HG03060 (cell line): ENCODE data around the gene NLRP9.

ENCODE experiments used
- ATAC-seq: cut with Tn5 transposase; IDR thresholded peaks from one replicate; pipeline ENCODE4 v1.9.1; 2021; ENCODE audit warnings: low read depth, moderate number of reproducible peaks; ENCODE audit not compliant: unreplicated experiment

The NLRP9 gene

GRCh38 chr19:55689411-55690108, 48.6 kb downstream of the NLRP9 start:
- no peak for ATAC-seq

DNA sequence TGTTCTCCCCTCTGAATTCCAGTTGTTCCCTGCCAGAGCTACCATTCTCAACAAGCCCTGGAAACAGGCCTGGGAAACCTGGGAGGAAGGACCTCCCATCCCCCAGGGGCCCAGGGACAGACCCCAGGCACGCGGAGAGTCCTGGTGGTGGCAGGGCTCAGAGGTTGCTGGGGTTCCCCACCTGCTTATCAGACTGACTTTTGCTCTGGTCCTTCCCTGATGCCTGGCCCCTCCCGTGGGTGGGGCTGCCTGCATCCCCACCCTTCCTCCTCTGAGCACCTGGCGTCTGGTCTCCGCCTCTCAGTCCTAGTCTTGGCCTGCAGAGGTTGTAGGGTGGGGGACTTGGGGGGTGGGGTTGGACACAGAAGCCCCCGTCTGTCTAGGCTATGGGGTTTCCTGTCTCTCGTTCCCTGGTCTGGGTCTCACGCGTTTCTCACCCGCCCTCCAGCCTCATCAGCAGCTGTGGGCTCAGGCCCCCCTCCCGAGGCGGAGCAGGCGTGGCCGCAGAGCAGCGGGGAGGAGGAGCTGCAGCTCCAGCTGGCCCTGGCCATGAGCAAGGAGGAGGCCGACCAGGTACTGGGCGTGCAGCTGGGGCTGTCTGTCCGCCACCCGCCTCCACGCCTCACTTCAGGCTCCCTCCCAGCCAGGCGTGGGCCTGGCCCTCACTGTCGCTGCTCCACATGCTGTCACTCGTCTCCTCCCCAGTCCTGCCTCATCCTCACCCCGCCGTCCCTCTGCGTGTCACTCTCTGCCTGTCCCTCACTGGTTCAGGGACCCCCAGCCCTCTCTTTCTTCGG, 49.6 kb downstream of the NLRP9 start:
- ATAC-seq: no peak

DNA sequence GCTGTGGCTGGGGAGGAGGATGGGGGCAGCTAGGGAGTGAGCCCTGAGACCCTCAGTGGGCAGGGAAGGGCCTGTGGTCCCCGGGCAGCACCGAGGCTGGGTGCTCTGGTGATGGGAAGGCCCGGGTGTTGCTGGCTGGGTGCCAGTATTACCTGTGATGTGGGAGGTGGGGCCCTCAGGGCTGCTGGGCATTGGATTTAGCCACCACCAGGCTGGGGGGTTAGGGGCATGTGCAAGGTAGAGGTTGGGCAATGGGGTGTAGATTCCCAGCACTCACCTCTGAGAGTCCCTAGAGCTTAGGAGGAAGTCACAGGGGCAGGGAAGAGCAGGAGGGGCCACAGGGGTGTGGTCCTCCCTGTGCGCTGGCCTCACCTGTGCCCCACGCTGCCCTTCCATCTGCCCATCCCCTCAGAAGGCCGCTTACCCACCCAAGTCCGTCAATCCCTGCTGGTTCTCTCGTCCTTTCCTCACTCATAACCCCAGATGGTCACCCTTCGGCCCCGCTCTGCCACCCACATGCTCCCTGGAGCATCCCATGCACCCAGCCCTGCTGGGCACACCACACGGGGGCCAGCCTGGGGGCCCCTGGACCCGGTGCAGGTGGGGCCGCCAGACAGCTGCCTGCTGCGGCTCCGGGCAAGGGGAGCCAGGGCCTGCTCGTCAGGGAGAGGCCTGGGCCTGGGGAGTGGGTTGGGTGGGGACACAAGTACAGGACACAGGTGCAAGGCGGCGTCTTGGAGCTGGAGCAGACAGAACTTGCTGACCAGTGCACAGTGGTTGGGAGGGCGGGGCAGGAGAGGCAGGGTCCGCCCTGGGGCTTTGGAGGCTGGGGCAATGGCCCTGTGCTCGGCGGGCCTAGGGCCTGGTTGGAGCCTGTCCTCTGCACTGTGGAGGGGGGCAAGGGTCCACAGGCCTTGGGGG, 50.7 kb downstream of the NLRP9 start:
- ATAC-seq: no peak

DNA sequence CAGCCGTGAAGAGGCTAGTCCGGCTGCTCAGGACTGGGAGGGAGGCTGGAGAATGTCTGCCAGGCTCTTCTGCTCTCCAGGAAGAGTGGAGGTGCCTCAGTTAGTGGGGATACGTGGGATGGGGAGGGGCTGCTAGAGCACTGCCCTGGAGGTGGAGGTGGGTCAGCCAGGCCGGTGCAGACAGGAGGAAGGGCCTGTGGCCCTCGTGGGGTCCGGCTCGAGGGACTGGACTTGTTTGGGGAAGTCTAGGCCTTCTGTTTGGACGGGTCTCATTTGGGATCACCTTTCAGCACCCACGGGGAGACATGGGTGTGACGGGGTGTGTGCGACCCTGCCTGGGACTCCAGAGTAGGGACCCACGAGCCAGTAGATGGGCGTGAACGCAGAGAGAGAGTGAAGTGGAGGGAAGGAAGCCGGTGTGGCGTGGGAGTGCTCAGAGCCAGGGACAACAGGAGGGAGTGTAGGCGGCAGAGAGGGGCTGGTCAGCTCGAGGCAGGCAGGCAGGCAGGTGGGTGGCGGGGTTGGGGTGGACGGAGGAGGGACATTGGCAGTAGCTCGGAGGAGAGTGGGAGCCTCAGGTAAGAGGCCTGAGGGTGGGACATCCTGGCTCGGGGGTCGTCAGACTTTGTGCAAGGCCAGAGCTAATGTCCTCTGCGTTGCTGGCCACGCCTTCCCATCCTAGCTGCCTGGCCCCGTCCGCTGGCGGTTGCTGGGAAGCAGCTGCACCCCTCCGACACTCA, 51.7 kb downstream of the NLRP9 start:
- no peak for ATAC-seq

- ATAC-seq: no peak
These were observed 52.4 kb downstream of the NLRP9 start for GRCh38 chr19:55685776-55686175.

DNA sequence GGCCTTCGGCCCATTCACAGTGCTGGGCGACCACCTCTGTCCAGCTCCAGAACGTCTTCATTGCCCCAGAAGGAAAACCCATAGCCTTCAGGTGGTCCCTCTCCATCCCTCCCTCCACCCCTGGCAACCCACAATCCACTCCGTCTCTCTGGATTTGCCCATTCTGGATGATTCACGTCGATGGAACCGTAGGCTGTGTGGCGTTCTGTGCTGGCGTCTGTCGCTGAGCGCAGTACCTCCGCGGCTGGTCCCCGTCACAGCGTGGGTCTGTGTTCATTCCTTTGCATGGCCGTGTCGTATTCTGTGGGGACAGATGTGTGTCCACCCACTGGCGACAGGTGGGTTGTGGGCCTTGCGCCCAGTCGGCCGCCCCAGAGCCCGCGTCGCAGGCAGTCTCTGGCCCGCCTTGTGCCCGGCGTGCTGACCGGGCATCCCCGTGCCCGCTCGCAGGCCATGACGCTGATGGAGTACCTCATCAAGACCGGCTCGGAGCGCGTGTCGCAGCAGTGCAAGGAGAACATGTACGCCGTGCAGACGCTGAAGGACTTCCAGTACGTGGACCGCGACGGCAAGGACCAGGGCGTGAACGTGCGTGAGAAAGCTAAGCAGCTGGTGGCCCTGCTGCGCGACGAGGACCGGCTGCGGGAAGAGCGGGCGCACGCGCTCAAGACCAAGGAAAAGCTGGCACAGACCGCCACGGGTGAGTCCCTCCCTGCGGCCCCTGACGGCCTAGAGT, 53.1 kb downstream of the NLRP9 start:
- ATAC-seq: no peak

GRCh38 chr19:55683449-55684261, 54.5 kb downstream of the NLRP9 start:
- ATAC-seq: no peak

DNA sequence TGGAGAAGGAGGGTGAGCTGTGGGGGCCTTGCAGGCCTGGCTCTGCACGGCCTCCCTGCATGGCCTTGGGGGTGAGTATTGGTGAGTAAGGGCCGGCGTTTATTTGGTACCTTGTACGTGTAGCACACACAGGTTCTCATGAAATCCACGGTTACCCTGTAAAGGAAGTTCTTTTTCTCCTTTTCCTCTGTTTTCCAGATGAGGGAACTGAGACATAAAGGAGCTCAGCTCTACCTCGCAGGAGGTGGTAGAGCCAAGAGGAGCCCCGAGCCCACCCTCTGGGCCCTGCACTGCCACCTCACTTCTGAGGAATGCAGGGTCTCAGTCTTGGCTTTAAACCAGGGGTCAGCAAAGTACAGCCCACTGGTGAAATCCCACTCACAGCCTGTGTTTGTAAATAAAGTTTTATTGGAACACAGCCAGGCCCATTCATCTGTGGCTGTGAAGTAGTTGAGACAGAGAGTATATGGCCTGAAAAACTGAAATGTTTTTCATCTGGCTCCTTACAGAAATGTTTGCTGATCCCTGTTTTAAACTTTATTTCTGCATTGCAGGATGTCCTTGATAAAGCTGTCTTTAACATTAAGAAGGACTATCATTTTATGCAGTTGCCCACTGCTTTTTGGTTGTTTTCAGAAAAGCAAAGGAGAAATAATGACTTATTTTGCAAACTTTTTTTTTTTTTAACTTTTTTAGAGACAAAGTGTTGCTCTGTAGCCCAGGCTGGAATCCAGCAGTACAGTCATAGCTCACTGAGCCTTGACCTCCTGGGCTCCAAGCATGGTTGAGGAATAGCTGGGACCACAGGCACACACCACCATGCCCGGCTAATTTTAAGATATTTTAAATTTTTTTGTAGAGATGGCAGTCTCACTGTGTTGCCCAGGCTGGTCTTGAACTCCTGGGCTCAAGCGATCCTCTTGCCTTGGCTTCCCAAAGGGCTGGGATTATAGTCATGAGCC, 56.8 kb downstream of the NLRP9 start:
- ATAC-seq: no peak

- no peak for ATAC-seq
These were observed 57.7 kb downstream of the NLRP9 start for GRCh38 chr19:55680339-55681130.

DNA sequence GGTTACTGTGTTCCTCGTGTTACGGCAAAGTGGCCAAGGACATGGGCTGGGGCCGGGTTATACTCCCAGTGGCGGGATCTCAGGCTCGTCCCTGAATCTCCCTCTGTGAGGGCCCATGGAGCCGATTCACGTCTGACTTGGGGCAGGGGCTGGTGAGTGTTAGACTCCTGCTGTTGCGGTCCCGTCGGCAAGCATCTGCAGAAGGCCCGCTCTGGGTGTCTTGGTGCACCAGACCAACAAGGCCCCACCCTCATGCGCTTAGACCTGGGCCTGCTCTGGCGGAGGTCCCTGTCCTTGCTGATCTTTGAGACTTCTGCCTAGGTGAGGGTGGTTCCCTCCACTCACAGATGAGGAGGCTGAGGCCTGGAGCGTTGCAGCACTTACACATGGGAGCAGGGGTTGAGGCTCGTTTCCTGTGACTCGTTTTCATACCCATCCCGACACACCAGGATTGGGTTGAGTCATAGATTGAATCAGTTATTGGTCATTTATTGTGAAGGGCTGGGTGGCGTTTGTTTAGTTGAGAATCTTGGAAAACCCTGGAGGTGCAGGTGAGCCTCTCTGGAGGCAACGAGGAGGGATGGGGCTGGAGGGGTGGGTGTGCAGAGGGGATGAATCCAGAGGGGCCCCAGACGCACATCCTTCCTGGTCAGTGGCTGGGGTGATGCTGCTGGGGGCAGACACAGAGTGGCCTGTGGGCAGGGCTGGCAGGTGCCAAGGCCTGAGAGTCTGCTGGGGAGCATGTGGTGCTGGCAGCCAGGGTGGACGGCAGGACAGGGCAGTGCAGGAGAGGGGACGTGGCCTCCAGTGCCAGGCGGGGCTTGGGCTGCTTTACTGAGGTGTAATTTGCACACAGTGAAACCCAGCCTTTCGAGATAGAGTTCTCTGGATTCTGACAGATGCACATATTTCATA, 58.6 kb downstream of the NLRP9 start:
- no peak for ATAC-seq

GRCh38 chr19:55678121-55678671, 60.0 kb downstream of the NLRP9 start:
- ATAC-seq: peak; percentile 56

DNA sequence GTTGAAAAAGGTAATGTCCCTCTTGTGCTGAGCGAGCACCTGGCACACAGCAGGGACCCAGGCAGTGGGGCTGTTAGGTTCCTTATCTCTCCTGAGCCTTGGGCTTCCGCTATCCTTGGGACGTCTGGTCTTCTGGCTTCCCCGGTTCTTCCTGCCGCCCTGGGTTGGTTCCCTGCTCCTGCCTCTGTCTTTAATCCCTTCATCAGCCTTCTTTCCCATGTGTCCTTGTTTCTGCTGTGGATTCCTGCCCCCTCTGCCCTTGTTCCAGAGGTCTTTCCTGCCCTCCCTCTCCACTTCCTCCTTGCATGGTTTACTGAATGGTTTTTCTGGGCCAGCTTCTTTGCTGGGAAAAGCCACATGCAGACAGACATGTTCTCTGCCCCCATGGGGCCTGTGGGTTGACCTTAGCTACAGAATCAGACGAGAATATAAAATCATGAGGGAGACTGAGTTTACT, 60.6 kb downstream of the NLRP9 start:
- ATAC-seq: no peak

GRCh38 chr19:55676889-55677505, 61.2 kb downstream of the NLRP9 start:
- no peak for ATAC-seq

GRCh38 chr19:55676383-55676782, 61.8 kb downstream of the NLRP9 start:
- no peak for ATAC-seq
